Left lung (tissue), 10 donors: ENCODE data around the gene PER1. TPM values are rescaled to one million over a fixed set of nuclear protein-coding genes. Genes with fewer than 3 reads are reported as not detected.

Experiments
- ATAC-seq: fragments of 200-7000 bp; cut with Tn5 transposase; one replicate; pipeline ENCODE4 v1.9.1; 2020; ENCODE audit warnings: moderate library complexity
- DNase-seq, 4 donors: peaks; one replicate each; pipeline ENCODE4 v3.0.0-alpha.2; 2013 to 2020
- H3K27ac ChIP-seq, 2 donors: fragments of 200-600 bp; sonication (generic) in 1 of 2; one replicate each; pipeline versions ENCODE4 v1.5.0 to v1.8.0; 2020 to 2021
- H3K27me3 ChIP-seq, 2 donors: fragments of 200-600 bp; sonication (generic) in 1 of 2; one replicate each; pipeline versions ENCODE4 v1.5.0 to v1.8.0; 2020 to 2021
- H3K36me3 ChIP-seq, 2 donors: fragments of 200-600 bp; sonication (generic) in 1 of 2; one replicate each; pipeline versions ENCODE4 v1.5.0 to v1.8.0; 2020 to 2021
- H3K4me1 ChIP-seq, 2 donors: fragments of 200-600 bp; one replicate each; pipeline ENCODE4 v1.8.0; 2021
- H3K4me3 ChIP-seq, 2 donors: fragments of 200-600 bp; sonication (generic) in 1 of 2; one replicate each; pipeline versions ENCODE4 v1.5.0 to v1.8.0; 2020 to 2021; ENCODE audit warnings: mild to moderate bottlenecking in 1 of 2
- H3K9me3 ChIP-seq, 2 donors: fragments of 200-600 bp; sonication (generic) in 1 of 2; one replicate each; pipeline versions ENCODE4 v1.5.0 to v1.8.0; 2020 to 2021
- intact Hi-C, 2 donors: fragments of 100-400 bp; cut with DNase I; formaldehyde crosslinking; loops; one replicate each; pipeline versions ENCODE4 v1.11.2 to v1.14.2; 2022
- polyA plus RNA-seq, 6 donors: library from polyadenylated mRNA; unstranded; fragments of 120-200 nt; gene quantifications; one replicate each; pipeline ENCODE4 v1.2.1, GENCODE V29; 2013; ENCODE audit not compliant: insufficient read length in 6 of 6
- total RNA-seq, 2 donors: library from RNA; stranded (reverse); fragmentation: NEBNext Ultra II Directional; extraction: Animal tissue kit (Norgen Biotek cat#: 25700); gene quantifications; one replicate each; pipeline ENCODE4 v1.2.1, GENCODE V29; 2021
- TF ChIP-seq, protein P1 (sequence below), 2 donors: fragments of 200-600 bp; sonication (generic) in 1 of 2; IDR thresholded peaks; one replicate each; pipeline versions ENCODE4 v1.5.0 to v1.8.0; 2021; ENCODE audit warnings: antibody characterized with exemption in 2 of 2
- donor health status: DM: no; HTN: yes; CAD: no.
- donor health status: DM: no; HTN: no; CAD: no.

PER1 gene
- total and polyA plus RNA-seq, 8 donors = 28.0 to 111 (median 61.2) TPM

DNA sequence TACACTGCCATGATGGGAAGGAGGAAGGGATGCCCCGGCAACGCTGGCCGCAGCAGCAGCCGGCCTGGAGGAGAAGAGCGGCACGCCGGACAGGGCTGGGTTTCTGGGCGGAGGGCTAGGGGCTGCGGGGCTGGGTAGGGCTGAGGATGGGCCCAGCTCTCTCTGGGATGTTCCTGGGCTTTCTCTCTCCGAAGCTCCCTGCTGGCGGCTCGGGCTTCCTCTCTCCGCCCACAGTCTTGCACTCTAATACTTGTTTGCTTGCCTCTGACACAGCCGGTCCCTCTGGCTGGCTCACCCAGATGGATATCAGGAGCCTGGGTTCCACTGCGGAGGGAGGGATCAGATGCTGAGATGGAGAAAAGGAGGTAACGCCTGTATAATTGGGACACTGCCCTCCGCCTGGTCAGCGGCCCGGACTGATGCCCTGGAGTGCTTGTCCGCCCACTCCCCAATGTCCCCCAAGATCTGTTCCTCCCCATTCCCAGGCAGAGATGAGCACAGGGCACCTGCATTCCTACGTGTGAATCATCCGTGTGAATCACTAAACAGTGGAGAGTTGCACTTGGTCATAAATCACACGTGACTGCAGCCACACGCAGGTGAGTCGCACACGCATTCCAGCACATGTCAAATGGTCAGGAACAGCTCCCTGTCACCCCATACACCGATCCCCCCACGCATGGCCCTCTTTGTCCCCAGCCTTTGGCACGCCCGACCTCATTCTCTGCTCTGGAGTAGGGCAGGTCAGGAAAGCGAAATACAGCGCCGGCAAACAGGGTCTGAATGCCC, 34.0 kb downstream of the PER1 start, which contains the start of gene ALOXE3:
Gene ALOXE3, minus strand, starts transcription at position 535 of the 789 bp plus-strand sequence. Its CDS starts 524 bp downstream, at position 11.
- Histone ChIP-seq H3K27me3 (peaks cover 43 to 85% of the 10 kb centered on the region in 2 donors), H3K9me3 (no peaks in the 10 kb centered on the region), H3K36me3 (no peaks in the 10 kb centered on the region), H3K4me1 (peaks cover 20 to 60% of the 10 kb centered on the region in 2 donors), H3K27ac (peak within 1 kb of the TSS; percentile 70 to 85), H3K4me3 (peak within 1 kb of the TSS; percentile 52 to 54)
- peak; percentile 18 for ATAC-seq
- DNase-seq = peak in 2 of 4 donors; percentile 45 to 78
- intact Hi-C loops = no loop called here
- TF ChIP-seq, protein P1, sequence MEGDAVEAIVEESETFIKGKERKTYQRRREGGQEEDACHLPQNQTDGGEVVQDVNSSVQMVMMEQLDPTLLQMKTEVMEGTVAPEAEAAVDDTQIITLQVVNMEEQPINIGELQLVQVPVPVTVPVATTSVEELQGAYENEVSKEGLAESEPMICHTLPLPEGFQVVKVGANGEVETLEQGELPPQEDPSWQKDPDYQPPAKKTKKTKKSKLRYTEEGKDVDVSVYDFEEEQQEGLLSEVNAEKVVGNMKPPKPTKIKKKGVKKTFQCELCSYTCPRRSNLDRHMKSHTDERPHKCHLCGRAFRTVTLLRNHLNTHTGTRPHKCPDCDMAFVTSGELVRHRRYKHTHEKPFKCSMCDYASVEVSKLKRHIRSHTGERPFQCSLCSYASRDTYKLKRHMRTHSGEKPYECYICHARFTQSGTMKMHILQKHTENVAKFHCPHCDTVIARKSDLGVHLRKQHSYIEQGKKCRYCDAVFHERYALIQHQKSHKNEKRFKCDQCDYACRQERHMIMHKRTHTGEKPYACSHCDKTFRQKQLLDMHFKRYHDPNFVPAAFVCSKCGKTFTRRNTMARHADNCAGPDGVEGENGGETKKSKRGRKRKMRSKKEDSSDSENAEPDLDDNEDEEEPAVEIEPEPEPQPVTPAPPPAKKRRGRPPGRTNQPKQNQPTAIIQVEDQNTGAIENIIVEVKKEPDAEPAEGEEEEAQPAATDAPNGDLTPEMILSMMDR (IDR thresholded peaks at IDR 0.05) = no peak

DNA sequence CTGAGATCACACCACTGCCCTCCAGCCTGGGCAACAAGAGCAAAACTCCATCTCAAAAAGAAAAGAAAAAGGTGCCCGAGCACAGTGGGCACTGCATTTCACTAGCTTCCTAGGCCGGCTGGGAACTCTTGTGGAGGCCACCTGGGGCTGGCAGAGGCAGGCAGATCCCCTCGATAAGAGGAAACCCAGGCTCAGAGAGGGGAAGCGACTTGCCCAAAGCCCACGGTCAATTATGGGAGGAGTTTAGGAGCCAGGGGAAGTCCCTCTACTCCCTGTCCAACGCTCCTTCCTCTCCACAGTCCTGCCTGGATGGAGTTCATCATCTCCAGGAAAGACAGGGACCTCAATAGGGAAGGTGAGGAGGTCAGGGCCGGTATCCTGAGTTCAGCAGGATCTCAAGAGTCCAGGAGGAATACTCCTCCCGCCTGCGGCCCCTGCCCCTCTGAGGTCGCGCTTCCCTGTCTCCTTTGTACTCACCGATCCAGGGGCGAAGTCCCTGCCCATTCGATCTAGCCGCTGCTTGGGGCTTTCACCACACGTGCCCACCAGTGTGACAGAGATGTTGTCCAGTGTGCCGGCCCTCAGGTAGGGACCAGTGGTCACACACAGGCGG, 34.7 kb downstream of the PER1 start:
- peaks cover 13 to 53% of the 10 kb centered on the region in 2 donors for H3K4me1 ChIP-seq
- peak in 1 of 4 donors; percentile 7 for DNase-seq
- peak overlapping the region in 1 of 2 donors; percentile 52 for H3K4me3 ChIP-seq
- no peaks in the 10 kb centered on the region for H3K9me3 ChIP-seq
- TF ChIP-seq, protein P1 (IDR thresholded peaks at IDR 0.05) = no peak
- no peak for ATAC-seq
- H3K27me3 ChIP-seq = peaks cover 37 to 85% of the 10 kb centered on the region in 2 donors
- no peak overlapping the region for H3K27ac ChIP-seq
- intact Hi-C loops = no loop called here
- no peaks in the 10 kb centered on the region for H3K36me3 ChIP-seq

DNA sequence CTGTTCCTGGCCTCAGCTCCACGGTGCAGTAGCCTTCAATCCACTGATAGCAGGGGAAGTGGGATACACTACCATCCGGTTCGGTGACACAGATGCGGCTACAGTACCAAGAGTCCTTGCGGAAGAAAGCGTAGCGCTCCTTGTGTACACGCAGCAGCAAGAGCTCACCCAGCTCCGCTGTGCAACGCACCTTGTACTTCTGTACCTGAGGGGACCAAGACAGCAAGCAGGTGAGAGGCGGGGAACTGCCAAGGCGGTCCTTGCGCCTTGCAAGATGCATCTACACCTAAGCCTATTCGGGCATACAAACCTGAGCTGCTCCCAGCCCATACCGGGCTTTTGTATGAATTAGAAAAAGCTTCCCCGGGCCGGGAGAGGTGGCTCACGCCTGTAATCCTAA, 35.4 kb downstream of the PER1 start:
- TF ChIP-seq, protein P1 (IDR thresholded peaks at IDR 0.05) = no peak
- Histone ChIP-seq H3K4me1 (peaks cover 10 to 46% of the 10 kb centered on the region in 2 donors), H3K27me3 (peaks cover 41 to 85% of the 10 kb centered on the region in 2 donors), H3K36me3 (no peaks in the 10 kb centered on the region), H3K9me3 (no peaks in the 10 kb centered on the region), H3K27ac (no peak overlapping the region), H3K4me3 (no peak overlapping the region)
- intact Hi-C loops = no loop called here
- DNase-seq = peak in 1 of 4 donors; percentile 59
- no peak for ATAC-seq

DNA sequence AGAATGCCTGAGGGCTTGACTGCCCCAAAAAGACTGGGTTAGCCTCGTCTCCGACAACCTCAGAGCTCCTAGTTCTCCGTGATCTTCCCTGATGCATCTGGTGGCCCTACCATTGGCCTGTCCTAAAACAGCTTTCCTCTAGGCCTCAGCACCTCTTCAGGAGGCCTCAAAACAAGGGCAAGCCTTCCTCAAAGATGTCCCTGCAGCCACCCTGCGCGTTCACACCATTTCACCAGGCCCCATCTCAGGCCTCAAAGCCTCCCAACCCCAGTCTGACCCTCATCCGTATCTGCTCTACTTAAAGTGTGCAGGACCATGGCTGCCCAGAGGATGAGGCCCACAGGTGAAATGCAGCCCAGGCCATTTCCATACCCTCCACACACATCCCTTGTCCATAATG, 41.3 kb downstream of the PER1 start:
- Histone ChIP-seq H3K4me3 (no peak overlapping the region), H3K36me3 (no peaks in the 10 kb centered on the region), H3K27me3 (peaks cover 32 to 79% of the 10 kb centered on the region in 2 donors), H3K27ac (no peak overlapping the region), H3K9me3 (no peaks in the 10 kb centered on the region), H3K4me1 (peaks cover 5 to 10% of the 10 kb centered on the region in 2 donors)
- ATAC-seq (no peak), DNase-seq (no peak)
- intact Hi-C loops = no loop called here
- TF ChIP-seq, protein P1 (IDR thresholded peaks at IDR 0.05) = no peak

DNA sequence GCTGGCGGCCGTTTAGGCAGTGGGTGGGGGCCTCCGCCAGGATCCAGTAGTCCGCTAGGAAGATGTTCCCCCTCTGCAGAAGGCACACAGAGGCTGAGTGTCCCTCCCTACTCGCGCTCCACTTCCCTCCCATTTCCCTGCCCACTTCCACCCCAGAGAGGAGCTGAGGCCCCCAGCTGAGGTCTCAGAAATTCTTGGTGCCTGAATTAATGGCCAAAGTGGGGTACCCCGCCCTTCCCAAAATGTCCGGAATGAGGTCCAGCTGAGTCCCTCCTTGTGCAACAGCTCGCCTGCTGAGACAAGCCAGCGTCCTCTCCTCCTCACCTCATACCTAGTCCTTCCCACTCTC, 41.8 kb downstream of the PER1 start:
- Histone ChIP-seq H3K4me3 (no peak overlapping the region), H3K9me3 (no peaks in the 10 kb centered on the region), H3K27me3 (peaks cover 27 to 75% of the 10 kb centered on the region in 2 donors), H3K27ac (no peak overlapping the region), H3K4me1 (peaks cover 5 to 10% of the 10 kb centered on the region in 2 donors), H3K36me3 (no peaks in the 10 kb centered on the region)
- TF ChIP-seq, protein P1 (IDR thresholded peaks at IDR 0.05) = no peak
- DNase-seq (no peak), ATAC-seq (no peak)
- intact Hi-C loops = no loop called here
